Neuronal stem cell (in vitro differentiated cells): ENCODE measurements around the gene EIF2AK3.

Source experiments
- DNase-seq: peaks from one replicate; pipeline ENCODE4 v3.0.0-alpha.2; 2013; ENCODE audit warnings: low spot score
- H2AFZ ChIP-seq: one replicate; pipeline ENCODE4 v1.6.1; 2013; ENCODE audit warnings: mild to moderate bottlenecking, low read length, inconsistent platforms
- H2AK5ac ChIP-seq: 2 replicates; pipeline ENCODE4 v1.6.1; 2013; ENCODE audit warnings: low read depth, mild to moderate bottlenecking, inconsistent platforms, low read length, moderate library complexity, mixed read lengths
- H2BK120ac ChIP-seq: 2 replicates; pipeline ENCODE4 v1.6.1; 2013; ENCODE audit warnings: low read depth, mild to moderate bottlenecking, inconsistent platforms, low read length, moderate library complexity, mixed read lengths
- H2BK12ac ChIP-seq: one replicate; pipeline ENCODE4 v1.6.1; 2013; ENCODE audit warnings: low read length, inconsistent platforms
- H2BK15ac ChIP-seq: 2 replicates; pipeline ENCODE4 v1.6.1; 2013; ENCODE audit warnings: mild to moderate bottlenecking, low read length, inconsistent platforms, mixed read lengths
- H2BK5ac ChIP-seq: one replicate; pipeline ENCODE4 v1.6.1; 2013; ENCODE audit warnings: inconsistent platforms, mild to moderate bottlenecking, low read length, moderate library complexity
- H3K14ac ChIP-seq: one replicate; pipeline ENCODE4 v1.6.1; 2013; ENCODE audit warnings: low read length, inconsistent platforms
- H3K18ac ChIP-seq: 2 replicates; pipeline ENCODE4 v1.6.1; 2013; ENCODE audit warnings: low read length, inconsistent platforms
- H3K23ac ChIP-seq: 2 replicates; pipeline ENCODE4 v1.6.1; 2013; ENCODE audit warnings: low read depth, mild to moderate bottlenecking, mixed read lengths, low read length, inconsistent platforms; ENCODE audit not compliant: poor library complexity
- H3K27ac ChIP-seq: replicated peaks from 3 replicates; pipeline ENCODE4 v1.5.1; 2013; ENCODE audit warnings: low read length, inconsistent platforms
- H3K27me3 ChIP-seq, 3 experiments: 2 replicates each; pipeline ENCODE4 v1.6.1; 2013; ENCODE audit warnings: low read length in 3 of 3, mild to moderate bottlenecking in 2 of 3, inconsistent platforms in 1 of 3, low read depth in 1 of 3, mixed read lengths in 1 of 3, moderate library complexity in 1 of 3; ENCODE audit not compliant: control insufficient read depth in 3 of 3, insufficient read depth in 3 of 3
- H3K36me3 ChIP-seq, 2 donors: replicated peaks in 1 of 2; 2 replicates each; pipeline ENCODE4 v1.6.1; 2013; ENCODE audit warnings: low read length in 2 of 2; ENCODE audit not compliant: control insufficient read depth in 2 of 2, insufficient read depth in 2 of 2
- H3K4ac ChIP-seq: 2 replicates; pipeline ENCODE4 v1.6.1; 2013; ENCODE audit warnings: inconsistent platforms, mild to moderate bottlenecking, low read length, moderate library complexity
- H3K4me1 ChIP-seq, 2 donors: 1 replicate in 1 of 2; 2 replicates in 1 of 2; pipeline ENCODE4 v1.6.1; 2013; ENCODE audit warnings: low read length in 2 of 2, low read depth in 1 of 2; ENCODE audit not compliant: control insufficient read depth in 2 of 2, insufficient read depth in 1 of 2
- H3K4me2 ChIP-seq: one replicate; pipeline ENCODE4 v1.6.1; 2013; ENCODE audit warnings: mild to moderate bottlenecking, low read length, inconsistent platforms; ENCODE audit not compliant: insufficient read depth, poor library complexity, severe bottlenecking
- H3K4me3 ChIP-seq, 2 donors: 2 replicates each; pipeline ENCODE4 v1.5.1; 2013; ENCODE audit warnings: low read length in 2 of 2, mild to moderate bottlenecking in 2 of 2, inconsistent platforms in 1 of 2, moderate library complexity in 1 of 2
- H3K79me1 ChIP-seq: one replicate; pipeline ENCODE4 v1.6.1; 2013; ENCODE audit warnings: low read depth, mild to moderate bottlenecking, inconsistent platforms, low read length, moderate library complexity
- H3K9ac ChIP-seq: one replicate; pipeline ENCODE4 v1.6.1; 2013; ENCODE audit warnings: mild to moderate bottlenecking, low read depth, low read length, inconsistent platforms; ENCODE audit not compliant: poor library complexity
- H3K9me3 ChIP-seq, 2 donors: replicated peaks in 1 of 2; 2 replicates each; pipeline versions ENCODE3 to v1.6.1; 2013; ENCODE audit warnings: low read length in 2 of 2, mild to moderate bottlenecking in 2 of 2, inconsistent platforms in 1 of 2, low read depth in 1 of 2, mixed read lengths in 1 of 2, moderate library complexity in 1 of 2; ENCODE audit not compliant: control insufficient read depth in 2 of 2, insufficient read depth in 1 of 2
- H4K8ac ChIP-seq: one replicate; pipeline ENCODE4 v1.6.1; 2013; ENCODE audit warnings: low read depth, mild to moderate bottlenecking, inconsistent platforms, low read length, moderate library complexity
- H4K91ac ChIP-seq: one replicate; pipeline ENCODE4 v1.6.1; 2013; ENCODE audit warnings: low read length, low read depth, mild to moderate bottlenecking, inconsistent platforms; ENCODE audit not compliant: poor library complexity
- WGBS, 2 donors: extraction: QIAGEN DNeasy Blood & Tissue Kit; methylation state at CpG; one replicate each; pipeline ENCODE4 v1.1.7; 2013; ENCODE audit warnings: missing lambda C conversion rate in 2 of 2, mixed read lengths in 1 of 2; ENCODE audit not compliant: insufficient read length in 2 of 2, insufficient replicate concordance in 1 of 2; ENCODE audit errors: extremely low coverage in 2 of 2; 5-methylcytosine and 5-hydroxymethylcytosine counted together

Gene EIF2AK3

DNA sequence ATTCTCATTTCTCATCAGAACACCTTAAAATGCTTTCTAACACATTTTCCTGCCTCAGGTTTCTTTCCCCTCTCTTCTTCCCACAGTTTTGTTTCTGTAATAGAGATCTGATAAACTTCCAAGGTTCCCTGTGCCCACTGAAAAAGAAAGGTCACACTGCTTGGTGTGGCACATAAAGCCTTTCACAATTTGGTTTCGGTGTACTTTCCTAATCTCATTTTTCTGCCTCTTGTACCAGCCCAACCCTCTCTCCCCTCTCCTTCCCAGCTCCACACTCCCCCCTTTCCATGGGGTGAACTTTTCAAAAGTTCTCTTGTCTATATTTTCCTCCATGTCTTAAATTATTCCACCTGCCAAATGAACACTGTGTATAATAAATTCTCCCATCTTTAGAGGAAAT is 7.2 kb downstream of the EIF2AK3 start:
- H2BK15ac ChIP-seq = no peak overlapping the region
- no peak overlapping the region for H2BK120ac ChIP-seq
- no CpG with 5 or more reads among the region's 1 CpG for WGBS, 2 donors

GRCh38 chr2:88615822-88616221 is 11.4 kb downstream of the EIF2AK3 start:
- Histone ChIP-seq H2AFZ (no peak overlapping the region), H2BK12ac (no peak overlapping the region), H3K9ac (no peak overlapping the region), H3K4me2 (no peak overlapping the region), H3K4ac (no peak overlapping the region), H3K14ac (no peak overlapping the region), H2BK15ac (no peak overlapping the region), H3K27ac (no peak overlapping the region), H3K9me3 (no peaks in the 10 kb centered on the region), H3K27me3 (no peaks in the 10 kb centered on the region), H3K79me1 (no peaks in the 10 kb centered on the region), H3K23ac (no peak overlapping the region), H2AK5ac (no peak overlapping the region), H3K36me3 (peaks cover 0 to 24% of the 10 kb centered on the region in 2 donors), H3K4me1 (no peaks in the 10 kb centered on the region), H3K4me3 (no peak overlapping the region), H3K18ac (no peak overlapping the region), H2BK5ac (no peak overlapping the region), H4K8ac (no peak overlapping the region), H2BK120ac (no peak overlapping the region), H4K91ac (no peak overlapping the region)
- no CpG with 5 or more reads among the region's 3 CpGs for WGBS, 2 donors
- no peak for DNase-seq

More for the DNA sequence above, 7.2 kb downstream of the EIF2AK3 start:
- Histone ChIP-seq H3K4ac (no peak overlapping the region), H4K8ac (no peak overlapping the region), H3K27me3 (no peaks in the 10 kb centered on the region), H3K9ac (no peak overlapping the region), H2BK5ac (no peak overlapping the region), H3K4me2 (no peak overlapping the region), H3K14ac (no peak overlapping the region), H3K36me3 (no peaks in the 10 kb centered on the region), H3K9me3 (no peaks in the 10 kb centered on the region), H3K27ac (no peak overlapping the region), H3K18ac (no peak overlapping the region), H2AFZ (no peak overlapping the region), H3K4me1 (peaks cover 0 to 3% of the 10 kb centered on the region in 2 donors), H2AK5ac (no peak overlapping the region), H3K79me1 (no peaks in the 10 kb centered on the region), H2BK12ac (no peak overlapping the region), H3K4me3 (no peak overlapping the region), H3K23ac (no peak overlapping the region), H4K91ac (no peak overlapping the region)
- DNase-seq = no peak

- no peak overlapping the region for H3K9ac ChIP-seq
- no peaks in the 10 kb centered on the region for H3K79me1 ChIP-seq
- no peak overlapping the region for H2BK5ac ChIP-seq
- no peaks in the 10 kb centered on the region for H3K4me1 ChIP-seq
- H3K23ac ChIP-seq = no peak overlapping the region
- H4K91ac ChIP-seq = no peak overlapping the region
- H3K18ac ChIP-seq = no peak overlapping the region
- no peak overlapping the region for H2BK15ac ChIP-seq
- no peak overlapping the region for H3K4ac ChIP-seq
- H3K14ac ChIP-seq = no peak overlapping the region
- peaks cover 0 to 24% of the 10 kb centered on the region in 2 donors for H3K36me3 ChIP-seq
- H4K8ac ChIP-seq = no peak overlapping the region
- no peak overlapping the region for H2AK5ac ChIP-seq
- no peak overlapping the region for H3K4me2 ChIP-seq
- H3K27me3 ChIP-seq = no peaks in the 10 kb centered on the region
- H3K4me3 ChIP-seq = no peak overlapping the region
- DNase-seq = no peak
- WGBS, 2 donors = 100% methylated on average over 1 of the region's 3 CpGs; no CpG with 5 or more reads in 1 of the 2 donors
- H3K9me3 ChIP-seq = no peaks in the 10 kb centered on the region
- no peak overlapping the region for H2BK120ac ChIP-seq
- no peak overlapping the region for H2AFZ ChIP-seq
- no peak overlapping the region for H2BK12ac ChIP-seq
- H3K27ac ChIP-seq = no peak overlapping the region
These were observed 12.6 kb downstream of the EIF2AK3 start for GRCh38 chr2:88614497-88615157.

DNA sequence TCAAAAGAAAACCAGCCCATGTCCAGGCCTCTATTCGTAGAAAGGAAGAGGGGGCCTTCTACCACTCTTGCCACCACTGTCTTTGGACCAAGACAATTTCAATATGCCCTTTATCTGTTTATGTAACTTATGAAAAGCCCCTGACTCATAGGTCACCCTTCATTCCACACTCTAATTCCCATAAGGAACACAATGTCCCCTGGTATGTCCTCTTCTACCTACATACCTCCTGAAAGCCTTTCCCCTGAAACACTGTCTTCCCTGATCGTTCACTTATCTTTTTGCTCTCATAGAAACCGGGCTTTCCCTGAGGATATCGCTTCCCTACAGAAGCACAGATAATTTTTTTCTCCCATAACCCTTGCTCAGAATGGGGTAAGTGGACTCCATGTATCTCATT is 13.3 kb downstream of the EIF2AK3 start:
- Histone ChIP-seq H3K4me1 (no peaks in the 10 kb centered on the region), H3K4me2 (no peak overlapping the region)
- WGBS, 2 donors = no CpG with 5 or more reads among the region's 4 CpGs

More for the DNA sequence above, 13.3 kb downstream of the EIF2AK3 start:
- Histone ChIP-seq H3K23ac (no peak overlapping the region), H2BK5ac (no peak overlapping the region), H2BK120ac (no peak overlapping the region), H3K27ac (no peak overlapping the region), H4K91ac (no peak overlapping the region), H3K14ac (no peak overlapping the region), H3K4ac (no peak overlapping the region), H2BK12ac (no peak overlapping the region), H3K79me1 (no peaks in the 10 kb centered on the region), H3K9ac (no peak overlapping the region), H2AFZ (no peak overlapping the region), H2BK15ac (no peak overlapping the region), H4K8ac (no peak overlapping the region), H3K9me3 (no peaks in the 10 kb centered on the region), H3K36me3 (peaks cover 0 to 24% of the 10 kb centered on the region in 2 donors), H3K27me3 (no peaks in the 10 kb centered on the region), H2AK5ac (no peak overlapping the region), H3K4me3 (no peak overlapping the region), H3K18ac (no peak overlapping the region)
- DNase-seq = no peak
